HUDEP-2 (cell line): ENCODE results near the gene TMED8.
"Not testable (repeated sequence)": the region's sequence is repeated elsewhere in the genome, so short reads cannot be mapped to it uniquely, and the experiment has no call there.

ENCODE experiments used
- DNase-seq, 76 experiments: peaks; one replicate each; lab custom pipeline; 2025; ENCODE audit not compliant: unreplicated experiment in 76 of 76; lab: John Stamatoyannopoulos, UW

The TMED8 gene

GRCh38 chr14:77376771-77377501, at the start of gene TMED8, which contains the start of gene SAMD15:
Gene TMED8 (minus strand): TSS chr14:77377094. CDS start chr14:77377053, 41 bp downstream.
Gene SAMD15 (plus strand): TSS chr14:77377379. CDS start chr14:77377419, 40 bp downstream.
- peak in 73 of 76 experiments; percentile 17 to 88 (median 69) for DNase-seq

- no peak for DNase-seq
Measured at GRCh38 chr14:77426396-77426795, 49.5 kb upstream of the TMED8 start.

GRCh38 chr14:77424862-77425261, 48.0 kb upstream of the TMED8 start:
- no peak for DNase-seq

- DNase-seq = no peak
Measured at GRCh38 chr14:77423423-77423822, 46.5 kb upstream of the TMED8 start, which contains the start of gene NOXRED1. Gene NOXRED1 (minus strand): TSS chr14:77423523. CDS start chr14:77422889, 634 bp downstream.

- no peak for DNase-seq
Measured at GRCh38 chr14:77421201-77421600, 44.3 kb upstream of the TMED8 start.

GRCh38 chr14:77416836-77417235, 39.9 kb upstream of the TMED8 start:
- DNase-seq = no peak

GRCh38 chr14:77416098-77416497, 39.2 kb upstream of the TMED8 start:
- not testable (repeated sequence) for DNase-seq

GRCh38 chr14:77415403-77416030, 38.6 kb upstream of the TMED8 start:
- DNase-seq = not testable (repeated sequence)

- peak in 71 of 76 experiments; percentile 8 to 85 (median 63) for DNase-seq
Measured at GRCh38 chr14:77409131-77409533, 32.2 kb upstream of the TMED8 start.

GRCh38 chr14:77407158-77407557, 30.3 kb upstream of the TMED8 start:
- peak in 14 of 76 experiments; percentile 3 to 40 (median 26) for DNase-seq

GRCh38 chr14:77406718-77407117, 29.8 kb upstream of the TMED8 start:
- DNase-seq = peak in 35 of 76 experiments; percentile 5 to 65 (median 25)

- no peak for DNase-seq
Measured at GRCh38 chr14:77406086-77406485, 29.2 kb upstream of the TMED8 start.

GRCh38 chr14:77403768-77404167, 26.9 kb upstream of the TMED8 start:
- DNase-seq = peak in 2 of 76 experiments; percentile 6 to 14

GRCh38 chr14:77400216-77400615, 23.3 kb upstream of the TMED8 start:
- DNase-seq = no peak

GRCh38 chr14:77390188-77390587, 13.3 kb upstream of the TMED8 start:
- no peak for DNase-seq

- no peak for DNase-seq
Measured at GRCh38 chr14:77378701-77379100, 1.8 kb upstream of the TMED8 start.

GRCh38 chr14:77377502-77377844, 579 bp upstream of the TMED8 start:
- no peak for DNase-seq

GRCh38 chr14:77375973-77376770, 722 bp downstream of the TMED8 start:
- DNase-seq = peak in 23 of 76 experiments; percentile 0 to 54 (median 13)

- DNase-seq = peak in 2 of 76 experiments; percentile 4 to 23
Measured at GRCh38 chr14:77375164-77375950, 1.5 kb downstream of the TMED8 start.

- no peak for DNase-seq
Measured at GRCh38 chr14:77372304-77372841, 4.5 kb downstream of the TMED8 start.
